ENCODE results near the gene AFAP1L1. TPM values are rescaled to one million over a fixed set of nuclear protein-coding genes. Genes with fewer than 3 reads are reported as not detected.

AFAP1L1 gene
- total and polyA plus RNA-seq, 9 of the 15 experiments (the other 6 are each of a cell fraction or from before 2014, with no cell fraction given), result 0.01 to 0.12 (median 0.03) TPM; not detected in 4

- TF ChIP-seq TFAP4 (CRISPR knock-in tag; IDR thresholded peaks at IDR 0.05; ENCODE audit: borderline replicate concordance) (peak; percentile 39), PML (IDR thresholded peaks at IDR 0.05; ENCODE audit: low read length) (no peak), ZBTB5 (IDR thresholded peaks at IDR 0.05) (no peak), SAFB2 (IDR thresholded peaks at IDR 0.05; ENCODE audit: borderline replicate concordance, low read depth, low read length, severe bottlenecking) (no peak), POLR3A (IDR thresholded peaks at IDR 0.05; ENCODE audit: borderline replicate concordance, extremely low read depth, insufficient read depth, insufficient read length) (no peak), HMG20A (CRISPR knock-in tag; conservative IDR thresholded peaks at IDR 0.05) (no peak), ETV1 (tag; conservative IDR thresholded peaks at IDR 0.05; ENCODE audit: low read depth) (no peak), ZNF253 (CRISPR knock-in tag; conservative IDR thresholded peaks at IDR 0.05) (no peak), ZNF584 (CRISPR knock-in tag; IDR thresholded peaks at IDR 0.05; ENCODE audit: low read depth) (no peak), KLF6 (CRISPR knock-in tag; IDR thresholded peaks at IDR 0.05; ENCODE audit: borderline replicate concordance) (no peak), RREB1 (CRISPR knock-in tag; IDR thresholded peaks at IDR 0.05) (peak; percentile 99), ETV6 (IDR thresholded peaks at IDR 0.05; ENCODE audit: borderline replicate concordance in 1 of 2, low read depth in 2 of 2, low read length in 1 of 2) (no peak), ETV6 (CRISPR knock-in tag; IDR thresholded peaks at IDR 0.05; ENCODE audit: borderline replicate concordance) (no peak), GTF3C2 (IDR thresholded peaks at IDR 0.05; ENCODE audit: borderline replicate concordance, extremely low read depth, insufficient read length) (no peak)
These were observed 86.0 kb downstream of the AFAP1L1 start, which contains the start of gene PCYOX1L (continued) for GRCh38 chr5:149357370-149358293.

All from K562 (cell line).